Epidermal melanocyte (primary cell): ENCODE measurements around the gene TSHB.
"Not testable (repeated sequence)": the region's sequence is repeated elsewhere in the genome, so short reads cannot be mapped to it uniquely, and the experiment has no call there.

Experiments
- DNase-seq: peaks from one replicate; pipeline ENCODE4 v3.0.0; 2011; ENCODE audit warnings: low spot score; ENCODE audit not compliant: insufficient read length

Gene TSHB

GRCh38 chr1:115029526-115029925 lies at the start of gene TSHB:
Gene TSHB (plus strand): TSS chr1:115029826. CDS start chr1:115033363, 3,537 bp downstream.
- no peak for DNase-seq

DNA sequence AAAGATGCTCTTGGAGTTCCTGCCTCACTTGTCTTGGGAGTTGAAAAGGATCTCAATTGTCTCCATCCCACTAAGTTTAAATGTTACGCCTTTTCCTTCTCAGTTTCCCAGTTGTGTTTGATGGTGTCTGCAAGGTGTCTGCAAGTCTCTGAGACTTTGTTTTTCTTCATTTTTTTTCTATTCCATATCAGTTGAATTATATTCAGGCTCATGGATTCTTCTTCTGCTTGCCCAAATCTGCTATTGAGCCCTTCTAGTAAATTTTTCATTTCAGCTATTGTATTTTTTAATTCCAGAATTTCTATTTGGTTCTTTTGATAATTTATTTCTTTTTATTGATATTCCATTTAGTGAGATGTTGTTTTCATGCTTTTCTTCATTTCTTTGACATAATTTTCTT lies 47.4 kb upstream of the TSHB start:
- DNase-seq, result no peak

- DNase-seq, result no peak
These were observed 43.3 kb upstream of the TSHB start for GRCh38 chr1:114986286-114986685.

- DNase-seq, result no peak
These were observed 41.5 kb upstream of the TSHB start for GRCh38 chr1:114988095-114988494.

- DNase-seq, result no peak
These were observed 31.9 kb upstream of the TSHB start for GRCh38 chr1:114997510-114998289.

DNA sequence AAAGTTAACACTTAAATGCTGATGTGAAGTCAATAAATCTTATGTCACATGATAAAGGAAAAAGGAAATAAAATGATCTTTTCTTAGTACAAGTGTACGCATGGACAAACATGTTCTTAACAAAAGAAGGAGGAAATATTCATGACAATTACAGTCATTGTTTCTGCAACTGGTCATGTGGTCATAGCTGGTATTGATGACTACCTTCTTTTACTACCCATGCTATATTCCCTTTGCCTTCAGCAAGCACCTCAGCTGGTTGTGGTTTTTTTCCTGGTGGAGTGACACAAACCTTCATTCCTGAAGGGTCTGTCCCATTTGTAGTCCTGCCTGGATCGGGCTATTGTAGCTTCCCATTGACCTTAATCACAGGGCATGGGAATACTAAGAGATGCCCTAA lies 23.4 kb upstream of the TSHB start:
- no peak for DNase-seq

GRCh38 chr1:115012006-115012405 lies 17.6 kb upstream of the TSHB start:
- no peak for DNase-seq

DNA sequence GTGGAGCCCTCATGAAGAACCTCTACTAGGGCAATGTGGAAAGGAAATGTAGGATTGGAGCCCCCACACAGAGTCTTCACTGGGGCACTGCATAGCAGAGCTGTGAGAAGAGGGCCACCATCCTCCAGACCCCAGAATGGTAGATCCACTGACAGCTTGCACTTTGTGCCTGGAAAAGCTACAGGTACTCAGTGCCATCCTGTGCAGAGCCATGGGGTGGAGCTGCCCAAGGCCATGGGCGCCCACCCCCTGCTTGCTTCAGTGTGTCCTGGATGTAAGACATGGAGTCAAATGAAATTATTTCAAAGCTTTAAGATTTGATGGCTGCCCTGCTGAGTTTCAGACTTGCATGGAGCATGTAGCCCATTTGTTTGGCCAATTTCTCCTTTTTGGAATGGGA lies 17.2 kb upstream of the TSHB start:
- DNase-seq, result no peak

DNA sequence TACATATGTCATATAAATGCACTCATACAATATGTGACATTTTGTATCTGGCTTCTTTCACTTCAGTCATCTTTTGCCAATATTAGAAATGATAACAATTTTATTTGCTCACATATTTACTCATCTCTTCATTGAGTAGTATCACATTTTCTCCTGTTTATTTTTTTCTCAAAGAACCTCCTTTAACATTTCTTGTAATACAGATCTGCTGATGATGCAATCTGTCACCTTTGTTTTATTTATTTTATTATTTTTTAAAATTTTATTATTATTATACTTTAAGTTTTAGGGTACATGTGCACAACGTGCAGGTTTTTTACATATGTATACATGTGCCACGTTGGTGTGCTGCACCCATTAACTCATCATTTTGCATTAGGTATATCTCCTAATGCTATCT lies 15.8 kb upstream of the TSHB start:
- DNase-seq, result no peak

DNA sequence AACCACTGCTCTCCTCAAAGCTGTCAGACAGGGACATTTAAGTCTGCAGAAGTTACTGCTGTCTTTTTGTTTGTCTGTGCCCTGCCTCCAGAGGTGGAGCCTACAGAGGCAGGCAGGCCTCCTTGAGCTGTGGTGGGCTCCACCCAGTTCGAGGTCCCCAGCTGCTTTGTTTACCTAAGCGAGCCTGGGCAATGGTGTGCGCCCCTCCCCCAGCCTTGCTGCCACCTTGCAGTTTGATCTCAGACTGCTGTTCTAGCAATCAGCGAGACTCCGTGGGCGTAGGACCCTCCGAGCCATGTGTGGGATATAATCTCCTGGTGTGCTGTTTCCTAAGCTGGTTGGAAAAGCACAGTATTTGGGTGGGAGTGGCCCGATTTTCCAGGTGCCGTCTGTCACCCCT lies 10.1 kb upstream of the TSHB start:
- not testable (repeated sequence) for DNase-seq

GRCh38 chr1:115021145-115021544 lies 8.5 kb upstream of the TSHB start:
- no peak for DNase-seq

DNA sequence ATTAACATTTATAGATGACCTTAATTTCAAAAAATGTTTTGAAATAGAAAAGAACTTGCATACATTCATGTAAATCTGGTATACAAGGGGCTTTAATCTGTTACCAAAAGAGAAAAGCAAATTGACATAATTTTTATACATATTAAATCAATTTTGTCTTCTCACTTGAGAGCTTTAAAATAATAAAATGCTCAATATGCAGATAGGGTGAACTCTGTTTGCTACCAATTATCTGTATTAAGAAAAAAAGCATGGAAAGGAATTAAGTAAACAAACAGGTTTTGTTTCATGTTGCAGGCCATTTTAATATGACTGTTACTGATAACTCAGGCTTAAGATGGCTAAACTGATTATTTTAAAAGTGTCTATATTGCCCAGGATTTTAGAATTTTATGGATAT lies 6.0 kb upstream of the TSHB start:
- DNase-seq, result no peak

- no peak for DNase-seq
These were observed 2.0 kb downstream of the TSHB start for GRCh38 chr1:115031595-115031994.

DNA sequence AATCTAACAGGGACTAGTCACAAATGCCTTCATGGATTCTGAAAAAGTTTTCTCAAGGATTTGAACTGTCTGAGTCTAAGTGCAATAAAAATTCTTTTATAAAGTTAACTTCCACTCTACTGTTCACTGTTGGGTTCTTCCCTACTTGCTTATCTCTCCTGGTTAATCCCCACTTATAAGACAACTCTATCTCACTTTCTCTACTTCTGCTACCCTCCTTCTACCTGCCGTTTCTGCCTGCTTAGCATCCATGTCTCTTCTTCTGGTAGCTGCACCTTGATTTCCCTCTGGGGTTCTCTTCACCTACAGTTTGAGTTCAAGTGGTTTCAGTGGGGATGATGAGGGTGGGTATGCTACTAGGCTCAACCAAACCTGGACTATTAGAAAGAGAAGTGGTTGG lies 6.0 kb downstream of the TSHB start:
- no peak for DNase-seq

DNA sequence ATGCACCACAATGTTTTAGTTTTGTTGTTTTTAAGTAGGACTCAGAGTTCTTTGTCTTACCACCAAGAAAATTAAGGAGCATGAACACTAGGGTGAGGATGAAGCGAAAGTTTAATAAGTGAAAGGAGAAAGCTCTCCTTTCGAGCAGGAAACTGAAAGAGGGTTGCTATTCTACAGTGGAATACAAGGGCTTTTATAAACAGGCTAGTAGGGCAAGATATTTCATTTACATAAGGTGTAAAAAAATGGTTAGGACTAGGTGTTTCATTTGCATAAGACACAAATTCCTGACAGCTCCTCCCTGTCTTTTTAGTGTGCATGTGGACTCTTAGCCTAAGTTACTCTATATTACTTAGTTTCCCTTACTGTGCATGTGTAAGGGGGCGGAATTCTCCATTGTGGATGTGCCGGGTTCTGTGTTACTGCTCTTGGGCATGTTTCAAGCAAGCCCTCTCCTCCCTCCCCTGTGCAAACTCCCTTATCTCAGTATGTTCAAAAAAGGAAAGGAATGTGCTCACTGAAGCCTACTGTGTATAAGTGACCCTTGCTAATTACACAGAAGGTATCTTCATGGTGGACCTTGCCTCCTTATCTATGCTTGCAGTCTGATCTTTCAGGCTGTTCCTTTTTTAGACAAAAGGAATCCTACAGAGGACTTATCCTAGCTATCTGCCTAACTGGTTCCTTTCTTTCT lies 7.3 kb downstream of the TSHB start:
- DNase-seq, result no peak

DNA sequence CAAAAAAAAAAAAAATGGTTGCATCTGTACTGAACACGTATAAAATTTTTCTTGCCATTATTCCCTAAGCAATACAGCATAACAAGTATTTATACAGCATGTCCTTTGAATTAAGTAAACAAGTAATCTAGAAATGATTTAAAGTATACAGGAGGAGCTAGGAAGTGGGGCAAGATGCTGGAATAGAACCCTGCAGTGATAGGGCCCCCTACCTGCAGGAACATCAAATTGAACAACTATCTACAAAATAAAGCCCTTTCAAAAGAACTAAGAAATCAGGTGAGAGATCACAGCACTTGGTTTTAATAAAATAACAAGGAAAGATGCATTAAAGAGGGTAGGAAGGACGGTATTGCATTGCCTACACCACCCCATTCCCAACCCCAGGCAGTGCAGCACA lies 10.9 kb downstream of the TSHB start:
- DNase-seq, result no peak

GRCh38 chr1:115041654-115042053 lies 12.0 kb downstream of the TSHB start:
- no peak for DNase-seq

DNA sequence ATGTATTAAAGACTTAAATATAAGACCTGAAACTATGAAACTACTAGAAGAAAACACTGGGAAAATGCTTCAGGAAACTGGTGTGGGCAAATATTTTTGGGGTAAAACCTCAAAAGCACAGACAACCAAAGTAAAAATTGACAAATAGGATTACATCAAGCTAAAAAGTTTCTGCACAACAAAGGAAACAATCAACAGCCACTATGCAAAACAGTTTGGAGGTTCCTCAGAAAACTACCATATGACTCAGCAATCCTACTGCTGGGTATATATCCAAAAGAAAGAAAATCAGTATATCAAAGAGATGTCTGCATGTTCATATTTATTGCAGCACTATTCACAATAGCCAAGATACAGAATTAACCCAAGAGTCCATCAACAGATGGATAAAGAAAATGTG lies 17.1 kb downstream of the TSHB start:
- no peak for DNase-seq

GRCh38 chr1:115051850-115052249 lies 22.2 kb downstream of the TSHB start:
- no peak for DNase-seq

- DNase-seq, result peak; percentile 37
These were observed 22.9 kb downstream of the TSHB start for GRCh38 chr1:115052454-115053083.

GRCh38 chr1:115056395-115056798 lies 26.8 kb downstream of the TSHB start:
- DNase-seq, result no peak

DNA sequence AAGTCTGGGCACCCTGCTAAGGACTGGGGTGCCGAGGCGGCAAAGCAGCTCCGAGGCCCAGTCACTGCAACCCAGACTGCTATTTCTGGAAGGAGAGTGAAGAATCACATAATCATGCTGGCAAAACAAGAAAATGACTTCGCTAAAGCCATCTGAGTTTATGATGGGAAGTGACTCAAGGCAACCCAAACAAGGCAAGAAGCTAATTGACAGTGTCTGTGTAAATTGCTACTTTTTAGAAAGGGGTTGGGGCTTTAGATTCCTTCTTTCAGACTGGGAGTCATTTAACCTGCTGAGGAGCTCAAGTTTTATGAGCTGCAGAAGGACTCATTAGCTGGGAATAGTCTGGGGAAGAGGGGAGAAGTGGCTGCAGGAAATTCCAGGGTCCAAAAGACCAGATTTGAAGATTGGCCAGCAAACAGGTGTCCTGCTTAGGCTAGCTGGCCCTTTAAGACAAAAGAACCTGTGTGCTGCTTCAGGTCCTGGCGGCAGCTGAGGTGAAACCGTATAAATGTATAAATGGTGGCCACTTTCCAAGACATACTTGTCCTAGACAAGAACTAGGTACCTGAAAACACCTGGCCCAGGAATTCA lies 28.1 kb downstream of the TSHB start:
- no peak for DNase-seq
